OCI-LY3 (cell line): ENCODE data around the gene FZD4.

ENCODE experiments used
- EZH2phosphoT487 ChIP-seq: fragments of 200-600 bp; shearing (Covaris generic); IDR thresholded peaks from 2 replicates; pipeline ENCODE4 v1.6.1; 2018; ENCODE audit warnings: antibody characterized with exemption, mixed run types, low read depth
- TF ChIP-seq, protein P1 (sequence below): fragments of 200-600, 300-600 bp; sonication (generic); IDR thresholded peaks from 2 replicates; pipeline ENCODE4 v1.5.1; 2014; ENCODE audit warnings: antibody characterized with exemption, low read length, low read depth

DNA sequence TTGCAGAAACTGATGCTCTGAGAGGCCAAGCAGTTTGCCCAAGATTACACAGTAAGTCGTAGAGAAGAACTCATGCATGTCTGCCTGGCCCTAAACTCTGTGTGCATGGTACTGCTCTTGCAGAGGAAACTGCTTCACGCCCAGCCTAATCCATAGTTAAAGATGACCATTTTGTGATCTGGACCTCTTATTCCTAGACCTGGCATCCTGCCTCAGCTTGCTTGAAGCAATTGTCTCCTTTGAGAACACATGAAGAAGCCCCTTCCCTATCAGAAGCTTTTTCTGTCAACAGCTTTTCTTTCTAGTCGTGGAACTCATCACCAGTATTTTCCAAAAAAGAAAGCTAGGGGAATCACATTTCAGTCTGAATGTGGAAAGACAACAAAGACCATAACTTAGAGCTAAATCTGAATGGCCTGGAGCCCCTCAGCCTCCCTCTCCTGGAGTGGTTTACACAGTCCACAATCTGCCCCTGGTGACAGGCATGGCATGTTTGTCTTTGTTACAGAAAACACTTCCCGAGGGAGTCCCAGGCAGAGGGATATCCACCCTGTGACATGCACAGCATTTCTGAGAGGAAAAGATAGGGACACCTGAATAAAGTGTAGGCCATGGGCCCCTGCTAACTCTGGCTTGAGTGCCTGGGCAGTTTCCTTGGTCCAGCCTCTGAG, 2.9 kb upstream of the FZD4 start:
- TF ChIP-seq, protein P1, sequence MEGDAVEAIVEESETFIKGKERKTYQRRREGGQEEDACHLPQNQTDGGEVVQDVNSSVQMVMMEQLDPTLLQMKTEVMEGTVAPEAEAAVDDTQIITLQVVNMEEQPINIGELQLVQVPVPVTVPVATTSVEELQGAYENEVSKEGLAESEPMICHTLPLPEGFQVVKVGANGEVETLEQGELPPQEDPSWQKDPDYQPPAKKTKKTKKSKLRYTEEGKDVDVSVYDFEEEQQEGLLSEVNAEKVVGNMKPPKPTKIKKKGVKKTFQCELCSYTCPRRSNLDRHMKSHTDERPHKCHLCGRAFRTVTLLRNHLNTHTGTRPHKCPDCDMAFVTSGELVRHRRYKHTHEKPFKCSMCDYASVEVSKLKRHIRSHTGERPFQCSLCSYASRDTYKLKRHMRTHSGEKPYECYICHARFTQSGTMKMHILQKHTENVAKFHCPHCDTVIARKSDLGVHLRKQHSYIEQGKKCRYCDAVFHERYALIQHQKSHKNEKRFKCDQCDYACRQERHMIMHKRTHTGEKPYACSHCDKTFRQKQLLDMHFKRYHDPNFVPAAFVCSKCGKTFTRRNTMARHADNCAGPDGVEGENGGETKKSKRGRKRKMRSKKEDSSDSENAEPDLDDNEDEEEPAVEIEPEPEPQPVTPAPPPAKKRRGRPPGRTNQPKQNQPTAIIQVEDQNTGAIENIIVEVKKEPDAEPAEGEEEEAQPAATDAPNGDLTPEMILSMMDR = no peak
- TF ChIP-seq EZH2phosphoT487 = no peak
